Measurements from ENCODE around the gene UBTF.

DNA sequence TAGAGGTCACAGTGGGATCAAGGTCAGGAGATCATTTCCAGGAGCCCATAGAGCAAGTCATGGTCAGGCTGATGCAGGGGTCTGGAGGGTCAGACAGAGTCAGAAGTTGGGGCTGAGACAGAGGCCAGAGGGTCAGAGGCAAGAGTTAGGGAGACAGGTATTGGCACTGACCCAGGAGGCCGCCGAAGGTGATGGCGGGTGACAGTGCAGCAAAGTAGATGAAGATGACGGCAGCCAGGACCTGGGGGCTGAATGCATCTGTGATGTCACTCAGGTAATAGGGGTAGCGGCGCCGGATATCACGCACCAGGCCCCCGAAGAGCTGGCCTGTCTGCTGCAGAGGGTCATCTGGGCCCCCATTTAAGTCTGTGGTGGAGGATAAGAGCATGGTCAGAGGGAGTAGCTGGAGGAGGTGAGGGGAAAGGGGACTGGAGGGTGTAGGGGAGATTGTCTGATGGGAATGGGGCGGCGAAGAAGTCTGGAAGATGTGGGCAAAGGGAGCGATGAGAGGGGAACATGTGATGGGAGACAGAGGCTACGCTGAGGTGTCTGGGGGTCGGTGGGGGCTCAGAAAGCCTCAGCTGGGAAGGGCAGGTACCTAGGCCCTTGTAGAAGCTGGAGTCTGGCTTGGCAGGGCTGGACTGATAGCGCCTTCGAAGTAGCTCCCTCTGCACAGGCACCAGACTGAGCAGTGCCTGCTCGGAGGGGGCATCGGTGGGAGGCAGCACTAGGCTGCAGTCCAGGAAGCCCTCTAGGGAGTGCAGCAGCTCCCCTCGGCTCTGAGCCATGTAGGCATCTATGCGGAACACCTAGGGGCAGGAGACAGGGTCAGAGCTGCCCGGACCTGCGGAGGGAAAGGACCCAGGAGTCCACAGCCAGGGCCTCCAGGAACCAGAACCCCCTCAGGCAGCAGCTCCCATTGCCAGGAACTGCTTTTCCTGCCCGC lies 38.6 kb upstream of the UBTF start:
- TF ChIP-seq, protein P1, sequence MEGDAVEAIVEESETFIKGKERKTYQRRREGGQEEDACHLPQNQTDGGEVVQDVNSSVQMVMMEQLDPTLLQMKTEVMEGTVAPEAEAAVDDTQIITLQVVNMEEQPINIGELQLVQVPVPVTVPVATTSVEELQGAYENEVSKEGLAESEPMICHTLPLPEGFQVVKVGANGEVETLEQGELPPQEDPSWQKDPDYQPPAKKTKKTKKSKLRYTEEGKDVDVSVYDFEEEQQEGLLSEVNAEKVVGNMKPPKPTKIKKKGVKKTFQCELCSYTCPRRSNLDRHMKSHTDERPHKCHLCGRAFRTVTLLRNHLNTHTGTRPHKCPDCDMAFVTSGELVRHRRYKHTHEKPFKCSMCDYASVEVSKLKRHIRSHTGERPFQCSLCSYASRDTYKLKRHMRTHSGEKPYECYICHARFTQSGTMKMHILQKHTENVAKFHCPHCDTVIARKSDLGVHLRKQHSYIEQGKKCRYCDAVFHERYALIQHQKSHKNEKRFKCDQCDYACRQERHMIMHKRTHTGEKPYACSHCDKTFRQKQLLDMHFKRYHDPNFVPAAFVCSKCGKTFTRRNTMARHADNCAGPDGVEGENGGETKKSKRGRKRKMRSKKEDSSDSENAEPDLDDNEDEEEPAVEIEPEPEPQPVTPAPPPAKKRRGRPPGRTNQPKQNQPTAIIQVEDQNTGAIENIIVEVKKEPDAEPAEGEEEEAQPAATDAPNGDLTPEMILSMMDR (IDR thresholded peaks at IDR 0.05) = no peak
- no peak for TF ChIP-seq POLR2A (IDR thresholded peaks at IDR 0.05)
